Activated CD4-positive, alpha-beta T cell treated with anti-CD3 and anti-CD28 coated beads, Interleukin-2, amount 10 ng/mL, durations not matched to agents 7 days and 5 days (primary cell): ENCODE measurements around the gene NUDT16L1. TPM values are rescaled to one million over a fixed set of nuclear protein-coding genes. Genes with fewer than 3 reads are reported as not detected.
"Not testable (repeated sequence)": the region's sequence is repeated elsewhere in the genome, so short reads cannot be mapped to it uniquely, and the experiment has no call there.

ENCODE experiments used
- CTCF ChIA-PET: fragments of 350-600 bp; sonication (Branson Sonifier 250); formaldehyde crosslinking; loops from one replicate; lab custom pipeline; 2021; ENCODE audit warnings: antibody characterized with exemption; lab: Charles Lee
- POLR2A ChIA-PET: fragments of 350-600 bp; sonication (Branson Sonifier 250); formaldehyde crosslinking; loops from one replicate; lab custom pipeline; 2021; ENCODE audit warnings: antibody characterized with exemption; lab: Charles Lee
- DNase-seq: peaks from one replicate; pipeline ENCODE4 v3.0.0-alpha.2; 2020
- H3K27ac Mint-ChIP-seq: one replicate; pipeline ENCODE4 v1.8.0; 2021; ENCODE audit warnings: mild to moderate bottlenecking, moderate library complexity, mixed read lengths
- H3K27me3 Mint-ChIP-seq: one replicate; pipeline ENCODE4 v1.8.0; 2021; ENCODE audit warnings: mixed read lengths
- H3K36me3 Mint-ChIP-seq: one replicate; pipeline ENCODE4 v1.8.0; 2021; ENCODE audit warnings: low read depth, mixed read lengths
- H3K4me1 Mint-ChIP-seq: one replicate; pipeline ENCODE4 v1.8.0; 2021; ENCODE audit warnings: mixed read lengths
- H3K4me3 Mint-ChIP-seq: one replicate; pipeline ENCODE4 v1.8.0; 2021; ENCODE audit warnings: mild to moderate bottlenecking, moderate library complexity, mixed read lengths
- H3K9me3 Mint-ChIP-seq: one replicate; pipeline ENCODE4 v1.8.0; 2021; ENCODE audit warnings: mixed read lengths
- total RNA-seq, 2 experiments: library from RNA; stranded (reverse); gene quantifications; one replicate each; pipeline ENCODE4 v1.2.3, GENCODE V29; 2021

NUDT16L1 gene
- 10 to 100 TPM; 32.3 to 35.5 TPM for total RNA-seq

GRCh38 chr16:4693296-4693955, at the start of gene NUDT16L1:
TSS of gene NUDT16L1 (plus strand) at chr16:4693562. CDS start at chr16:4693727, 165 bp downstream.
- H3K36me3 Mint-ChIP-seq, result peaks cover 10% of the 10 kb centered on the region
- H3K4me3 Mint-ChIP-seq, result peak within 1 kb of the TSS; percentile 81
- peaks cover 18% of the 10 kb centered on the region for H3K4me1 Mint-ChIP-seq
- ChIA-PET POLR2A (interaction anchor here (0.6 kb wide), 1 partner anchor 308 kb away, joined by 4 read pairs; no protein-coding TSS in a partner anchor), CTCF (interaction anchor here (1.0 to 1.8 kb wide), 4 partner anchors 10 to 41 kb away, joined by 3 to 7 read pairs (median 4); partner anchors contain the start of genes ANKS3 and DNAAF8)
- no peaks in the 10 kb centered on the region for H3K27me3 Mint-ChIP-seq
- peak within 1 kb of the TSS; percentile 91 for H3K27ac Mint-ChIP-seq
- DNase-seq, result peak; percentile 96
- H3K9me3 Mint-ChIP-seq, result no peaks in the 10 kb centered on the region

DNA sequence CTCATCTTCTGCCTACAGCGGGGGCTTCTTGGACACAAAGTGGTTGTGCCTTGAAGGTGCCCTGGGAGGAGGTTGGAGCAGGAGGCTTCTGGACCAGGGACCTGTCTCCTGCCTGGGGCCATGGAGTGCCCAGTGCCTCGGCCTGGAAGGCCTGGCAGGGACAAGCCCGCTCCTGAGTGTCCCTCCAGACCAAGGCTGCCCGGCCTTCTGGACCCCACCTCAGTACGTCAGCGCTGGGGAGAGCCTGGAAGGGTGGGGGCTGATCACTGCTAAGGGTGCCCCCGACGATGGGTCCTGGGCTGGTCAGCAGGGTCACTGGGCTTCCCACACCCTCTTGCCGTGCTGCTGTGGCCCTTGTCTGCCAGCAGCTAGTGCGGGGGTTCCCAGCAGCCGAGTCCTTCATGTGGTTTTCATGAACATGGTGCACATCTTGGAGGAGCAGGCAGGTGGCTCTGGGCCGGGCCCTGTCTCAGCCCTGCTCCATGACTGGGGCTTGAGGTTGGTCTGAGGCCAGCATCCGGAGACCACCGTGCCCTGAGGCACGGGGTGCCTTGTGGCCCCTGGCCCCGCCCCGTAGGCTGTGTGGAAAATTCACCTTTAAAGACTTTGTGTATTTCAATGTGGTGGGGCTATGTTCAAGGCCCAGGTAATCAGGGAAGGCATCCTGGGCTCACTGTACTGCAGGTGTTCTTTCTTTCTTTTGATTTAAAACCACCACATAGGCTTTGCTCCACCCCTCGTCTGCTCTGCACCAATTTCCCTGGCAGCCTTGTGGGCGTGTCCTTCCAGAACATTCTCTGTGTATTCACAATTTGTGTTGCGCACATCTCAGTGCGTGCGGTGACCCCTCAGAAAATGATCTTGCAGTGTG, 46.4 kb upstream of the NUDT16L1 start:
- H3K4me1 Mint-ChIP-seq, result peaks cover 38% of the 10 kb centered on the region
- peaks cover 21% of the 10 kb centered on the region for H3K36me3 Mint-ChIP-seq
- H3K4me3 Mint-ChIP-seq, result no peak overlapping the region
- no peaks in the 10 kb centered on the region for H3K9me3 Mint-ChIP-seq
- ChIA-PET CTCF (no interaction called here), POLR2A (interaction anchor here (0.6 kb wide), 1 partner anchor 13 kb away, joined by 3 read pairs; no protein-coding TSS in a partner anchor)
- peak; percentile 34 for DNase-seq
- no peak overlapping the region for H3K27ac Mint-ChIP-seq
- no peaks in the 10 kb centered on the region for H3K27me3 Mint-ChIP-seq

GRCh38 chr16:4647644-4647980, 45.8 kb upstream of the NUDT16L1 start:
- H3K27ac Mint-ChIP-seq, result no peak overlapping the region
- peaks cover 38% of the 10 kb centered on the region for H3K4me1 Mint-ChIP-seq
- ChIA-PET CTCF (interaction anchor here (0.6 kb wide), 1 partner anchor 399 kb away, joined by 5 read pairs; no protein-coding TSS in a partner anchor), POLR2A (interaction anchor here (0.6 kb wide), 1 partner anchor 13 kb away, joined by 3 read pairs; no protein-coding TSS in a partner anchor)
- H3K27me3 Mint-ChIP-seq, result no peaks in the 10 kb centered on the region
- no peaks in the 10 kb centered on the region for H3K9me3 Mint-ChIP-seq
- DNase-seq, result no peak
- H3K4me3 Mint-ChIP-seq, result no peak overlapping the region
- H3K36me3 Mint-ChIP-seq, result peaks cover 21% of the 10 kb centered on the region

DNA sequence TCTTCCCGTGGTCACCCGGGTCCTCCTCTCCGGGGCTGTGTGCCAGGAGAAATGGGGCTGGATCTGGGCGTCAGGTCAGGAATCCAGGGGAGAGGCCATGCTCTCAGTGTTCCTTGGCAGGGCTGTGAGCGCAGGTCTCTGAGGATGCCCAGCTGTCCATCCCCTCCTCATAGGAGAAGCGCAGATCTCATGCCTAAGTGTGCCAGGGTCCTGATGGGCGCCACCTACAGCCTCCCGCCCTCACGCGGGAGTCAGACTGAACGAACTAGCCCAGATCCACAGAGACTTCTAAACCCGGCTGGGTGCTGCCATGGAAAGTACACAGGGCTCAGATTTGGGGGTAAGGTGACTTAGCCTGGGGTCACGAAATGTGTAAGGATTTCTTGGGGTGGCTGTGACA, 44.4 kb upstream of the NUDT16L1 start:
- ChIA-PET POLR2A (interaction anchor here (0.5 kb wide), 1 partner anchor 133 kb away, joined by 3 read pairs; no protein-coding TSS in a partner anchor), CTCF (interaction anchor here (0.5 to 2.7 kb wide), 4 partner anchors 12 to 143 kb away, joined by 3 to 18 read pairs (median 6); no protein-coding TSS in a partner anchor)
- Mint-ChIP-seq H3K4me1 (peaks cover 36% of the 10 kb centered on the region), H3K27me3 (no peaks in the 10 kb centered on the region), H3K36me3 (peaks cover 26% of the 10 kb centered on the region), H3K4me3 (peak overlapping the region; percentile 36), H3K27ac (peak overlapping the region; percentile 87), H3K9me3 (no peaks in the 10 kb centered on the region)
- DNase-seq, result no peak

- H3K4me1 Mint-ChIP-seq, result peaks cover 36% of the 10 kb centered on the region
- peak overlapping the region; percentile 54 for H3K27ac Mint-ChIP-seq
- POLR2A ChIA-PET, result interaction anchor here (0.7 kb wide), 1 partner anchor 114 kb away, joined by 3 read pairs; no protein-coding TSS in a partner anchor
- H3K27me3 Mint-ChIP-seq, result no peaks in the 10 kb centered on the region
- CTCF ChIA-PET, result interaction anchor here (0.7 to 2.7 kb wide), 13 partner anchors 9 to 212 kb away, joined by 3 to 18 read pairs (median 4); no protein-coding TSS in a partner anchor
- peaks cover 31% of the 10 kb centered on the region for H3K36me3 Mint-ChIP-seq
- no peaks in the 10 kb centered on the region for H3K9me3 Mint-ChIP-seq
- H3K4me3 Mint-ChIP-seq, result no peak overlapping the region
- peak; percentile 42 for DNase-seq
Measured at GRCh38 chr16:4649744-4650442, 43.5 kb upstream of the NUDT16L1 start.

DNA sequence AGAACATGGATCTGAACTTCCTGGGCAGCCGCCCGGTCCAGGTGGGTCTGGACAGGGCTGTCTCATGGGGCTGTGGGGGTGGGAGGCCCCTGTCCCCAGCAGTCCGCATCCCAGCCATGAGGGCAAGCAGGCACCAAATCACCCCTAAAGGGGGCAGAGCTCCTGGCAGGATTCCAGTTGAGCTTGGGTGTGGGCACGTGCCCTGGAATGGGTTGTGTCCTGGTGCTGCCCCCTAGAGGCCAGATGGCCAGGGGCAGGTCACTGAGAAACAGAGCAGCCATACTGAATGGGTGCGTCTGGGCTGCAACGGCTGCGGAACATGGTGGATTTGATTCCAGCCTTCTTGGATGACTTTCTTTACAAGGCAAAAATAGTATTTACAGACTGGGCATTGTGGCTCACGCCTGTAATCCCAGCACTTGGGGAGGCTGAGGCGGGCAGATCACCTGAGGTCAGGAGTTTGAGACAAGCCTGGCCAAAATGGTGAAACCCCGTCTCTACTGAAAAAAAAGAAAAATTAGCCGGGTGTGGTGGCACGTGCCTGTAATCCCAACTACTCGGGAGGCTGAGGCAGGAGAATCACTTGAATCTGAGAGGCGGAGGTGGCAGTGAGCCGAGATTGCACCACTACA, 42.8 kb upstream of the NUDT16L1 start:
- not testable (repeated sequence) for H3K4me3 Mint-ChIP-seq, H3K27me3 Mint-ChIP-seq, H3K9me3 Mint-ChIP-seq
- ChIA-PET CTCF (interaction anchor here (0.6 to 2.7 kb wide), 15 partner anchors 10 to 461 kb away, joined by 3 to 18 read pairs (median 4); no protein-coding TSS in a partner anchor), POLR2A (interaction anchor here (0.7 kb wide), 1 partner anchor 113 kb away, joined by 3 read pairs; no protein-coding TSS in a partner anchor)
- Mint-ChIP-seq H3K27ac (peak overlapping the region; percentile 54), H3K36me3 (peaks cover 30% of the 10 kb centered on the region), H3K4me1 (peaks cover 33% of the 10 kb centered on the region)
- peak; percentile 74 for DNase-seq

- Mint-ChIP-seq H3K27me3 (no peaks in the 10 kb centered on the region), H3K4me3 (no peak overlapping the region), H3K36me3 (peaks cover 37% of the 10 kb centered on the region), H3K27ac (no peak overlapping the region), H3K4me1 (peaks cover 31% of the 10 kb centered on the region), H3K9me3 (no peaks in the 10 kb centered on the region)
- no peak for DNase-seq
- POLR2A ChIA-PET, result no interaction called here
- CTCF ChIA-PET, result interaction anchor here (0.9 to 2.7 kb wide), 2 partner anchors 9 to 26 kb away, joined by 4 to 18 read pairs; no protein-coding TSS in a partner anchor
Measured at GRCh38 chr16:4651827-4652226, 41.5 kb upstream of the NUDT16L1 start.

DNA sequence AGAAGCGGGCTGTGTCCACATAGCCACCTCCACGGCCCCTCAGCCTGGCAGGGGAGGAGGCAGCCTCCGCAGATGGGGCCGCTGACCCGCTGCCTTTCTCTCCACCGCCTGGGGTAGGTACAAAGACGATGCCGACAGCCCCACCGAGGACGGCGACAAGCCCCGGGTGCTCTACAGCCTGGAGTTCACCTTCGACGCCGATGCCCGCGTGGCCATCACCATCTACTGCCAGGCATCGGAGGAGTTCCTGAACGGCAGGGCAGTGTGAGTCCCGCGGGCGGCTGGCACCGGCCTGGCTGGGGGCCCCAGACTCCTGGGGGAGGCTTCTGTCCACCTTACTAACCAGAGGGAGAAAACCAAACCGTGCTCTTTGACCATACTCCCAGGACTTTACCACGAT, 40.8 kb upstream of the NUDT16L1 start:
- POLR2A ChIA-PET, result no interaction called here
- no peaks in the 10 kb centered on the region for H3K9me3 Mint-ChIP-seq
- peaks cover 23% of the 10 kb centered on the region for H3K4me1 Mint-ChIP-seq
- no peak for DNase-seq
- no peak overlapping the region for H3K4me3 Mint-ChIP-seq
- no peak overlapping the region for H3K27ac Mint-ChIP-seq
- no peaks in the 10 kb centered on the region for H3K27me3 Mint-ChIP-seq
- H3K36me3 Mint-ChIP-seq, result peaks cover 37% of the 10 kb centered on the region
- CTCF ChIA-PET, result no interaction called here

DNA sequence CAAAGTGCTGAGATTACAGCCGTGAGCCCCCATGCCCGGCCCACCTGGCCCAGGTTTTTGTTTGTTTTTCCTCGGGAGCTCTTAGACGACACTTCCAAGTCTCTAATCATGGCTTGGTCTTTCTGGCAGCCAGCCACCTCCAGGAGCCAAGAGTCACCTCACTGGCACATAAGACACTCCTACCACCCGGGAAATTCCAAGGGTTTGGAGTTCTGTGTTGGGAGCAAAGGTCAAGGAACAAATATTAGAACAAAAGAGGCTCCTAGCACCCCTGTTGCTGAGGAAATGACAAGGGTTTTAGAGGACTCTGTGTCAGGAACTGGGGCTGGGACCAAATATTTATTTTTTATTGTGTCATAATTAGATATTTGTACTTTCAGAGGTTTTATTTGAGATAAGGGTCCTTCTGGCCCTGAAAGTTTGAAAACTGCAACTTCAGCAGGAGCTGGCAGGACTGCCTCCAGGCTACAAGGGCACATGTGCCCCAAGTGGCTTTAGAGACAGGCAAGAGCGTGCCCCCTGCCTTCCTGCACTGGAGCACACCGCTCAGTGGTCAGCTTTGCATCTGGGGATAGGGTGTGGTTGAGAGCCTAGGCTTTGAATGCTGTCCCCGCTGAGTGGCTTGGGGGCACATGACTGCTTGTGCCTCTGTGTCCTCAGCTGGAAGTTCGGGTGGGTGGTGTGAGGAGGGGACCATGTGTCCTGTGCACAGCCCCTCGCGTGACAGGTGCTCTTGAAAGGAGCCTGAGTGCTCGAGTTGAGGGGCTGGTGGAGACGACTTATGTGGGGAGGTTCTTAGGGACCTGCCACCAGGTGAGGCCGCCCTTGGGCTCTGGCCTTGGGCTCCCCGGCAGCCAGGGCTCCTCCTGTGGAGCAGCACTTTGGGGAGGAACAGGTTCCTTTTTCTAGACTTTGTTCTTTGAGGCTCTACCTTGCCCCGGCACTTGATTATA, 39.1 kb upstream of the NUDT16L1 start:
- Mint-ChIP-seq H3K4me1 (peaks cover 24% of the 10 kb centered on the region), H3K4me3 (no peak overlapping the region), H3K27ac (no peak overlapping the region), H3K36me3 (peaks cover 38% of the 10 kb centered on the region), H3K27me3 (no peaks in the 10 kb centered on the region), H3K9me3 (no peaks in the 10 kb centered on the region)
- CTCF ChIA-PET, result no interaction called here
- no peak for DNase-seq
- POLR2A ChIA-PET, result no interaction called here

- H3K9me3 Mint-ChIP-seq, result no peaks in the 10 kb centered on the region
- H3K4me1 Mint-ChIP-seq, result peaks cover 26% of the 10 kb centered on the region
- POLR2A ChIA-PET, result no interaction called here
Measured at GRCh38 chr16:4654964-4655590, 38.3 kb upstream of the NUDT16L1 start.

More at GRCh38 chr16:4654964-4655590, 38.3 kb upstream of the NUDT16L1 start:
- Mint-ChIP-seq H3K27me3 (no peaks in the 10 kb centered on the region), H3K27ac (no peak overlapping the region), H3K36me3 (peaks cover 40% of the 10 kb centered on the region), H3K4me3 (no peak overlapping the region)
- CTCF ChIA-PET, result no interaction called here
- no peak for DNase-seq
